Stimulated activated CD8-positive, alpha-beta memory T cell treated with anti-CD3 and anti-CD28 coated beads, Interleukin-7, amount 100 ng/mL, for 4 hours (primary cell): ENCODE data around the gene SLC36A4.
"Not testable (repeated sequence)": the region's sequence is repeated elsewhere in the genome, so short reads cannot be mapped to it uniquely, and the experiment has no call there.

ENCODE experiments used
- DNase-seq, 2 donors: peaks; one replicate each; pipeline ENCODE4 v3.0.0-alpha.2; 2020; ENCODE audit warnings: low read depth in 2 of 2

SLC36A4 gene

DNA sequence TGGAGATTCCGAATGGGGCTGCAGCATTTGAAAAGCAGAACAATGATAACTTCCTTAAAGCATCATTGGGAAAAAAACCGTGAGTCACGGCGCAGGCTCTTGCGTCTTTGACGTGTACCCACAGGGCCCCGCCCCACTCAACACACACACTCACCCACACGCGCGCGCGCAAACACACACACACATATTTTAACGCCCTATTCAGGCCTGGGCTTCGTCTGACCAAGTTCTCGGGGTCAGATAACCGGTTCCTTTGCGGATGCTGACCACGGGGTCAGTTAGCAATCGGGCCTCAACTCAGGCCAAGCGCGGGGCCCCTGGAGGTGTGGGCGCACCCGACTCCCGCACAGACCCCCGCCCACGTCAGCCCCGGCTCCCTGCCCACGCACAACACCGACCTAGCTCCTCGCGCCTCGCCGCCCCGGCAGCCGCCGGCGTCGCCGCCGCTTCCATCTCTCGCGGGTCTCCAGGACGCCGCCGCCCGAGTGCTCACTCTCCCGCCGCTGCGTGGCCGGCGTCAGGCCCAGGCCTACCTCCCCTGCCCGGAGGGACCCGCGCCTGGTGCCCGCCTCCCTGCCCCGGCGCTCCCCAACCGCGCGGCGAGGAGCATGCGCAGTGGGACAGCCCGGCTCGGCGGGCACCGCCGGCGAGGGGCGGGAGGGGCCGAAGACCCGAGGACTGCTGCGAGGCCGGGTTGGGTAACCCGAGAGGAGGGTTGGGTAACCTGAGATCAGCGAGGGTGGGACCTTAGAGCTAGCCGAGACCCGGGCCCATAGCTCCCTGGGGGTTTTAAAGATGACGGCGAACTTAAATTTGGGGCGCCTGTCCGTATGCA lies at the start of gene SLC36A4:
SLC36A4 (minus strand) TSS at position 612 of the 835 bp plus-strand sequence; CDS start at position 453, 159 bp downstream.
- peak; percentile 81 to 82 for DNase-seq

DNA sequence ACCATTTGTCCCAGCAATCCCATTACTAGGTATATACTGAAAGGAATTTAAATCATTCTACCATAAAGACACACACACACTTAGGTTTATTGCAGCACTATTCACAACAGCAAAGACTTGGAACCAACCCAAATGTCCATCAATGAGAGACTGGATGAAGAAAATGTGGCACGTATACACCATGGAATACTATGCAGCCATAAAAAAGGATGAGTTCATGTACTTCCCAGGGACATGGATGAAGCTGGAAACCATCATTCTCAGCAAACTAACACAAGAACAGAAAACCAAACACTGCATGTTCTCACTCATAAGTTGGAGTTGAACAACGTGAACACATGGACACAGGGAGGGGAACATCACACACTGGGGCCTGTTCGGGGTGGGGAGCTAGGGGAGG lies 49.0 kb upstream of the SLC36A4 start:
- DNase-seq = not testable (repeated sequence)

GRCh38 chr11:93244018-93244417 lies 46.2 kb upstream of the SLC36A4 start:
- no peak for DNase-seq

GRCh38 chr11:93239966-93240365 lies 42.2 kb upstream of the SLC36A4 start:
- no peak for DNase-seq

- DNase-seq = no peak
Measured at GRCh38 chr11:93238956-93239355, 41.2 kb upstream of the SLC36A4 start.

- no peak for DNase-seq
Measured at GRCh38 chr11:93236741-93237675, 39.2 kb upstream of the SLC36A4 start.

DNA sequence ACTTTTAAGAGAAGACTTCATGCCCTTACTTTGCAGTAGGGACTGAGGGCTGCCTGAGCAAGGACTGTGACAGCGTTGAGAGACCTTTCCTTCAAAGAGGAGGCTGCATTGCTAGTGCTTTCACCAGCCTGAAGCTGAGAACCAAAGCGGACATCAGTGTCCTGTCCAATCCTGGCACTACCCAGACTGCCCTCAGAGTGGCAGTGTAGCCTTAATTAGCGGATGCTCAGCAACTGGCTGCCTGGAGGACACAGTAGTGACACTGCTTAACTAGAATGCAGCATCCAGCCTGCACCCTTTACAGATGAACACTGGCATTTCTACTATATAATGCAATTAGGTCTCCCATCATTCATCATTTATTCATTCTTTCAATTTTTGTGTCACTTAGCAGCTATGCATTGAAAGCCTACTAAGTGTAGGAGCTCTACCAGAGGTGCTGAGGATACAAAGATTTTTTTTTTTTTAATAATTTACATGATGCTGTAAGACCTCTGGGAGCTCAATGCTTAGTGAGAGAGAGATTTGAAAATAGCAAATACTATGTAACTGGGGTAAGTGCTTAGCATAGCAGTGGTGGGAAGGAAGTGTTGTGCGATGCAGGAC lies 36.9 kb upstream of the SLC36A4 start:
- DNase-seq = peak; percentile 30 to 38

GRCh38 chr11:93229876-93230275 lies 32.1 kb upstream of the SLC36A4 start:
- DNase-seq = no peak

- no peak for DNase-seq
Measured at GRCh38 chr11:93225662-93226061, 27.9 kb upstream of the SLC36A4 start.

GRCh38 chr11:93221539-93221938 lies 23.7 kb upstream of the SLC36A4 start:
- no peak for DNase-seq

- no peak for DNase-seq
Measured at GRCh38 chr11:93220078-93220477, 22.3 kb upstream of the SLC36A4 start.

GRCh38 chr11:93219440-93219839 lies 21.6 kb upstream of the SLC36A4 start:
- DNase-seq = no peak

DNA sequence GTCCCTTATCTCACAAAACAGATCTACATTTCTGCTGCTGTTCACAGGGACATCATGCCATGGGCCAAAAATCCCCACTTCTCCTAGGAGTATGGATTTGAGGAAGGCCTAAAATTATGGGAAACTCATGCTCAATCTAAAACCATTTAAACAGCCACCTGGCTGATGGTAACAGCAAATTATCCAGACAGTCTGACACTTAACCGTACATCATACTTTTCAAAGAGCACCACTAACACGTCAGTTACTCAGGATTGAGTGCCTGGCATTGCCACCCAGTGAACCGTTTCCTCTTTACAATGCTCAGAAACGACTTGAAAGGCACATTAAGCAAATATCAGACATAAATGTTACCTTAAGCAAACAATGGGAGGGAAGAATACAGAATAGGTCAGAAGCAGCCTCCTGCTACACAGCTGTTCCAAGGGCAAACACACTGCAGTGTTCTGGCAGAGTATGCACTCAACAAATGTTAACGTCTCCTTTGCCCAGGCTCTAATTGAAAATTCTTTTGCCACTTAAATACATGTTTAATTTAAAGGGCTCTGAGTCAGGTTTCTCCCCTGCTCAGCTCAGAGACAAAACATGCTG lies 18.8 kb upstream of the SLC36A4 start:
- no peak for DNase-seq

GRCh38 chr11:93213622-93214021 lies 15.8 kb upstream of the SLC36A4 start:
- no peak for DNase-seq

- DNase-seq = no peak
Measured at GRCh38 chr11:93212094-93212493, 14.3 kb upstream of the SLC36A4 start.

DNA sequence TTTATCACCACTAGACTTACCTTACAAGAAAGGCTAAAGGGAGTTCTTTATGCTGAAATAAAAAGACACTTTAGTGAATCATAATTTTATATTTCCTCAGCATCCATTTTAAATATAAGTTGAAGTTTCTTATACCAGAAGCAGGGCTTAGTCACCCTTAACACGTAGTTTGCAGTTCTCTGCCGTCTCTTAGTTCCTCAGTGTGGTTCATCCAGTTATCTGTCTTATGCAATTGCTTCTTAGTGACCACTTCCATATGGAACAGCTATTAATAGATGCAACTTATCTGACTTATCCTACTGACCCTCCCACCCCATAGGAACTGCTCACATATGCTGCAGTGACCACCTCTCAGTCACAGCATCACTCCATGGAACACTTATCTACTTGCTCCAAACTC lies 11.7 kb upstream of the SLC36A4 start:
- no peak for DNase-seq

DNA sequence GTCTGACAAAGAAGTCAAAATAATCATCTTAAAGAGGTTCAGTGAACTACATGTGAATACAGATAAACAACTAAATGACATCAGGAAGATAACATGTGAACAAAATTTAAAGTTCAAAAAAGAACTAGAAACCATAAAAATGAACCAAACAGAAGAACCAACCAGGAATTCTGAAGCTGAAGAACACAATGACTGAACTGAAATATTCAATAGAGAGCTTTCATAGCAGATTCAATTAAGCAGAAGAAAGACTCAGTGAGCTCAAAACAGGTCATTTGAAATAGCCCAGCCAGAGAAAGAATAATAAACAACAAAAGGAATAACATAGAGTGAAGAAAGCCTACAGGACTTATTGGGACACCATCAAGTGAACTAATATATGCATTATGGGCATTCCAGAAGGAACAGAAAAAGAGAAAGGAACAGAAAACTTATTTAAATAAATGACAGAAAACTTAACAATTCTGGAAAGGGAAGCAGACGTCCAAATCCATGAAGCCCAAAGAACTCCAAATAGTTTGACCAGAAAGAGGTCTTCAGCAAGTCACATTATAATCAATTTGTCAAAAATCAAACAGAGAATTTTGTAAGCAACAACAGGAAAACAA lies 11.0 kb upstream of the SLC36A4 start:
- DNase-seq = no peak

- no peak for DNase-seq
Measured at GRCh38 chr11:93199616-93200015, 1.8 kb upstream of the SLC36A4 start.

GRCh38 chr11:93198215-93198845 lies 539 bp upstream of the SLC36A4 start:
- DNase-seq = no peak

DNA sequence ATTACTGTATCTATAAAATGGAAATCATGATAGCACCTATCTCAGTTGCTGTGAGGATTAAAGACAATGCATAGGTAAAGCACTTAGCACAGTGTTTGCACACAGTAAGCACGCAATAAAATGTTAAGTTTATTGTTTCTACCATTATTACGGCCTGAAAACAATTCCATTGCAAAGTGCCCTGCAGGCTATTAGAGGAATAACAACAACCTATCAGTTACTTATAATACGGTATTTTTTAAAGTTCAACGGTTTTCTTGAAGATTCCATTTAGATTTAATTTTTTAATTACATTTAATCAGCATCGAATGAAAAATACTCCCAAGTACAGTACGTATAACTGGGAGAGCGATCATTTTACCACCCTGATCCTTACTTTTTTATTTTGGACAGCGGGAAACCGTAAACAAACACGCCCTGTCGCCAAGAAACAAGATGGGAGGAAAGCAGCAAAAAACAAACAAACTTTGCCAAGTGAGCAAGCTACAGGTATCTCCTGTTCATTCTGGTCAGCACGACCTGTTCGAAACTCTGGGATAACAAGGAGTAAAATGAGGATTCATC lies 893 bp downstream of the SLC36A4 start:
- no peak for DNase-seq
